ES-I3 (cell line): ENCODE measurements around the gene ZMYND8.

ENCODE experiments used
- H3K36me3 ChIP-seq: 2 replicates; pipeline ENCODE4 v1.6.1; 2013; ENCODE audit warnings: mild to moderate bottlenecking, low read length, control low read depth, moderate library complexity; ENCODE audit not compliant: insufficient read depth
- H3K4me1 ChIP-seq: 2 replicates; pipeline ENCODE4 v1.6.1; 2013; ENCODE audit warnings: mild to moderate bottlenecking, control low read depth, low read length; ENCODE audit not compliant: insufficient read depth
- H3K9ac ChIP-seq: 2 replicates; pipeline ENCODE4 v1.6.1; 2013; ENCODE audit warnings: low read depth, mild to moderate bottlenecking, low read length, moderate library complexity
- H3K9me3 ChIP-seq: 2 replicates; pipeline ENCODE4 v1.6.1; 2013; ENCODE audit warnings: mild to moderate bottlenecking, low read length, moderate library complexity; ENCODE audit not compliant: control insufficient read depth, insufficient read depth

The ZMYND8 gene

DNA sequence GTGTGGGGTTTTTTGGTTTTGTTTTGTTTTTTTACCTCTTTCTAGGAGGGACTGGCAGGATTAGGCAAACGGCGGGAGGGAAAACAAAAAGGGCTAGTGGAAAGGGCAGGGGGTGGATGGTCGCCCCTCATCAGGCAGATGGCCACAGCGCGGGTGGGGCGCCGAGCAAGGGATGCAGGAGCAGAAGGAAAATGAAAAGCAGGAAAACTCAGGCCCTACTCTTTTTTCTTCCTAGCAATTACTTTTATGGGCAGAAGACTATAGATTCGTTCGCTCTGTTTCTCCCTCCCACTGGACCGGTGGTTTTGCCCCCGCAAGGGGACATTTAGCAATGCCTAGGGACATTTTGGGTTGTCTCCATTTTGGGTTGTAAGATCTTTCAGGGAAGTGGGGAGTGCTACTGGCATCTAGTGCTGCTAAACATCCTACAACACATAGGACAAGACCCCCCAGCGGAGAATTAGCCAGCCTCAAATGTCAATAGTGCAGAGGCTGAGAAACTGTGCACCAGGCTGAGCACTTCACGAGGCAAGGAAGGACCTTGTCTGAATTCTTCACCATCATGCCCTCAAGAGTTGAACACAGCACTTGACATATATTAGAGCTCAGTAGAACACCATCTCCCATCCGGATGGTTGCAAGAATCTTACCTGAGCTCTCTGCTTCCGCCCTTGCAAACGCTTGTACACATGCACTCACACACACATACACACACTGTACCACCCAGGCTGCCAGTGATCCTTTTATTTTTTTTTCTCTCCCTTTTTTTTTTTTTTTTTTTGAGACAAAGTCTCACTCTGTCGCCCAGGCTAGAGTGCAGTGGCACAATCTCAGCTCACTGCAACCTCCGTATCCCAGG is 4.8 kb upstream of the ZMYND8 start:
- no peaks in the 10 kb centered on the region for H3K9me3 ChIP-seq
- H3K9ac ChIP-seq, result peak overlapping the region; percentile 51
- H3K36me3 ChIP-seq, result no peaks in the 10 kb centered on the region
- peaks cover 47% of the 10 kb centered on the region for H3K4me1 ChIP-seq

DNA sequence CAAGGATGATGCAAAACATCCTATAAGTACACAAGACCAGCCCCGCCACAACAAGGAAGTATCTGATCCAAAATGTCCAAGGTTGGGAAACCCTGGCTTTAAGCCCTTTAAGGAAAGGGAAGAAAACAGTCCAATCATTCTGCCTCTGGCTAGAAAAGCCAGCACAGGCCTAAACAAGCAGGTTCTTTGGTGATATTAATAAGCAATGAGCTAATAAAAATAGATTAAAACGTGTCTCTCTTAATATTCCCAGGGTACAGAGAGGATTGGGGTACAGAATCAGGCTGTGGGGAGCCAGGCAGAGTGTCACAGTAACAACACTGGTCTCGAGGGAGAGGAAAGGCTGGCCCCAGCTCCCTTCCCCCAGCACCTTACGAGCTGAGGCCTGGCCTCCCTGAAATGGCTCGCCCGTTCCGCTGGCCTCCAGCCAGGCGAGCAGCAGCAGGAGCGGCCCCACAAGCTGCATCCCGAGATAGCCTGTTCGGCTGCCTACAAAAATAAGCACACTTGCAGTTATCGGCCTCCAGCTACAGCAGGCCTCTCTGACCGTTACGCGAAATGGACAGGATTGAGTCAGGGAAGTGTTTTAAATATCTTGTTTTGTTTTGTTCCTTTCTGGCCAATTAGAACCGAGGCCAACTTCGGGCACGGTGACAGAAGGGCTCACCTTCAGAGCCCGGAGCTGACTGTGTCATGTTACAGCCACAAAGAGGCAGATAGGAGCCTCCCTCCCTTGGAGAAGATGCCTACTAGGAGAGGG is 4.0 kb upstream of the ZMYND8 start:
- no peaks in the 10 kb centered on the region for H3K9me3 ChIP-seq
- no peaks in the 10 kb centered on the region for H3K36me3 ChIP-seq
- peak overlapping the region; percentile 51 for H3K9ac ChIP-seq
- H3K4me1 ChIP-seq, result peaks cover 48% of the 10 kb centered on the region

DNA sequence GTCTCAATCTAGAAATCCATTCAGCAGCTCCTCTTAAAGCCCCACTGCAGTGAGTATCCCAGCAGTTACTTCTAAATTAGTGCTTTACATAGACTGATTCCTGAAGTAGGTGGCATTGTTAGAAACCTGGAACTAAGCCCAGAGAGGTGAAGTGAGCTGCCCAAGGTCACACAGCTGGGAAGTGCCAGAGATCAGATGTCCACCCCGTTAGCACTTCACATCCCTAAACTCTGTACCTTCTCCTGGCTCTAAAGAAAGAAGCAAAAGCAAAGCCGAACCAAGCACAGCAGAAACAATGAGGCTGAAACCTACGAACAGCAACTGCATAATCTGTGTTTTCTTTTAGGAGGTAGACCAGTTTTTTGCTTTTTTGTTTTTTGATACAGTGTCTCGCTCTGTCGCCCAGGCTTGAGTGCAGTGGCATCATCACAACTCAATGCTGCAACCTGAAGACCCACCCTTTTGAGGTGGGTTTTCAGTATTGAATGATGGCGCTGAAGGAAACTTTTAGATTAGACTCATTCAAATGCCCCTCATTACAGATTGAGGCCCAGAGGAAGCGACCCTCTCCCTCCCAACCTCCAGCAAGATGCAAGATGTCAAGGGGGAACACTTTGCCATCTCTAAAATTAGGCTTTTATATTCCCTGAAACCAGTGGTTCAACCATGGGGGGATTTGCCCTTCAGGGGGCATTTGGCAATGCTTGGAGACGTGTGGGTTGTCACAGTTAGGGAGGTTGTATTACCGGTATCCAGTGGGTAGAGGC is 3.2 kb upstream of the ZMYND8 start:
- peaks cover 53% of the 10 kb centered on the region for H3K4me1 ChIP-seq
- H3K9ac ChIP-seq, result peak overlapping the region; percentile 51; the same call in 1 of the 2 replicates
- no peaks in the 10 kb centered on the region for H3K36me3 ChIP-seq
- H3K9me3 ChIP-seq, result no peaks in the 10 kb centered on the region

DNA sequence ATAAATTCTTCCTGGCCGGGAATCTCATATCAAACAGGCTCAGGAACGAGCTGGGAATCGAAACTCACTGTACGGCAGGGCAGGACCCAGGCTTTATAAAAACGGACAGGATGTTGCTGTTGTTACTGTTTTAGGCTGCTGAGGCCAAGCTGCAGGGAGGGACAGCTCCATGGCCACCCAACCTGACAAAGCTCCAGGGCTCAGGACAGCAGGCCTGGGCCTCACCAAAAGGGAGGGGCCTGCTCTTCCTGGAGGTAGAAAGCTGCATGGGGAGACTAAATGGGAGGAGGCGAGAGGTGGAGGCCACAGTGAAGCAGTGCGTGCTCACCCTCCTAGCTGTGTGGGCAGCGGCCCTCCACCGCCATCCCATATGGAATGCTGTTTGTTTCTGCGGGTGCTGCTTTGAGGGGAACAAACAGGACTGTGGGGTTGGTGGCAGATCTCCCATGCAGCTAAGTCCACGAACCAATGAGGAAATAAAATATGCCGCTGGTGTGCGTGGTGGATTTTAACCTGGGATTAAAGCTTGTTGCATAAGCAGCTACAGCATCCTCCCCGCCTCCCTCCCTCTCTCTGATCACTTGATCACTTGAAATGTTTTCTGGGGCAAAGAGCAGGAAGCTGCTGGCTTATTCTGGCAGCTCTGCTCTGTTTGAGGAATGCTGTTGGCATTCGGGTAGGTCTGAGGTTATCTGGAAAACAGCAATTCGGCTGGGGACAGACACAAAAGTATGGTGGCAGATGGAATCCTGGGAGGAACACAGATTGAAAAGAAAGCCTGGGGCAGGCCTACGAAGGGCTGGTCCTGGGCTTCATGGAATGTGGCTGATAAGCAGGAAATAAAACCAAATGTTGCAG is 2.4 kb upstream of the ZMYND8 start:
- peak overlapping the region; percentile 33 for H3K9ac ChIP-seq
- no peaks in the 10 kb centered on the region for H3K36me3 ChIP-seq
- H3K4me1 ChIP-seq, result peaks cover 61% of the 10 kb centered on the region
- H3K9me3 ChIP-seq, result no peaks in the 10 kb centered on the region

- Histone ChIP-seq H3K36me3 (no peaks in the 10 kb centered on the region; the same call in 1 of the 2 replicates), H3K4me1 (peaks cover 68% of the 10 kb centered on the region), H3K9ac (peak overlapping the region; percentile 59), H3K9me3 (no peaks in the 10 kb centered on the region)
These were observed 1.7 kb upstream of the ZMYND8 start for GRCh38 chr20:47358039-47358671.

- Histone ChIP-seq H3K9me3 (no peaks in the 10 kb centered on the region), H3K36me3 (no peaks in the 10 kb centered on the region; the same call in 1 of the 2 replicates), H3K9ac (peak overlapping the region; percentile 59), H3K4me1 (peaks cover 75% of the 10 kb centered on the region)
These were observed 968 bp upstream of the ZMYND8 start for GRCh38 chr20:47357296-47358038.

- no peaks in the 10 kb centered on the region for H3K9me3 ChIP-seq
- no peaks in the 10 kb centered on the region; the same call in 1 of the 2 replicates for H3K36me3 ChIP-seq
- peak overlapping the region; percentile 59 for H3K9ac ChIP-seq
- H3K4me1 ChIP-seq, result peaks cover 84% of the 10 kb centered on the region
These were observed 326 bp downstream of the ZMYND8 start for GRCh38 chr20:47356220-47356525.

DNA sequence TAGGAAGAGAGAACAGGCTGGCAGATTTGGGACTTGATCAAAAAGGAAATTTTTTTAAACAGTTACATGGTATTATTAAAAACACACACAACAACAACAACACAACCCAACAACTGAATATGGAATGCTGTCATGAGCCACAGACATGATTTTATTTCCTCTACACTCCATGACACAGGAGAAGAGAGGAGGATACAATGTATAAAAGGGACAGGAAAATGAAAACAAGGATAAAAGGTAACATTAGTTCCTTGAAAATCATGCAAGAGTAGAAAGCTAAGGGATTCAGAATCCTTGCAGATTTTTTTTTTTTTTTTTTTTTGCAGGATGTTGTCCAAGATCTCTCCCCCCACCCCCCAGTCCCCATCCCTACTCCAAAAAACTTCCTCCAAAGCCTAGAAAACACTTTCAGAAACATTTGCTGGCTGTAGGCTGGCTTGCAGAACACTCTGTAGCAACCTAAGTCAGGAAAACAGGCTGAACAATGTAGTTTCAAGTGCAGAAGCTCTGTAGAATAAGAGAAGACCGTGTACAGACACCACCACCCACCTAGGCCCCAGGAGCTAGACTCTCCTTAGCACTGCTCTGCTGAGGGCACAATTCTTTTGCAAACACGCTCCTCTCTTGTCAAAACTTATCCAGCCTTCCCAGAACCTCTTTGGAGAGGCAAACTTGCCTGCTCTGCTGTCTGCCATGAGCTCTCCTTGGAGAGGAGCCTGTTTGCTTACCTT is 845 bp downstream of the ZMYND8 start:
- Histone ChIP-seq H3K4me1 (peaks cover 87% of the 10 kb centered on the region), H3K9ac (peak overlapping the region; percentile 59), H3K36me3 (no peaks in the 10 kb centered on the region; the same call in 1 of the 2 replicates)

DNA sequence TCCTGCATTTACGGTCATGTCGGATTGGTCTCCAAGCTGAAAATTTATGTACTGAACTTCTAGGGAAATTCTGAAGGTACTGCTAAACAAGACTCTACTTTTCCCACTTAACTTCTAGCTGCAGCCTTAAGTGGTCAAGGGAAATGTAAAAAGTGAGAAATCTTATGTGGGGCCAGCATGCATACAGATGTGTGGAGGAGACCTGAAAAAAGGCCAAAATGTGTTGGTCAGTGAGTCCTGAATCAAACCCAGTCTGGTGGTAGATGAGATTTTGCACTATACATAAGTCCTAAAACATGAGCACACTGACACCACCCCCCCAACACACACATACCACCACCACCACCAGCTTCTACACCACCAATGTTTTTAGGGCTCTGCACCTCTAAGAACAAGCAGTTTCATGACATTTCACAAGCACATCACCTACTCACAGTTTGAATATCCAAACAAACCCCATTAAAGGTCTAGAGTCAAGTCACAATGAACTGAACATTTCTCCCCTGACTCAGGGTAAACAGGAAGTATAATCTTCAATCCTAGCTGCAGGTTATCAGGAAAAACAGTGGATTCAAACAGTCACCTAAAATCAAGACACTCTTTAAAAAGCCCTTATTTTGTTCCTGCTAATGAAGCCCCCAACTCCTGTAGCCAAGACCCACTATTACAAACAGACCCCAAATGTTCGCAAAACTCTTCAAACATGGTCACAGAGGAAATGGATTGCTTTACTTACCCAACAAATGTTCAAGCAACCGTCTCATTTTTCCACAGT is 1.6 kb downstream of the ZMYND8 start:
- Histone ChIP-seq H3K4me1 (peaks cover 87% of the 10 kb centered on the region), H3K9ac (peak overlapping the region; percentile 59), H3K36me3 (no peaks in the 10 kb centered on the region; the same call in 1 of the 2 replicates), H3K9me3 (no peaks in the 10 kb centered on the region)

More for the DNA sequence above, 845 bp downstream of the ZMYND8 start:
- no peaks in the 10 kb centered on the region for H3K9me3 ChIP-seq

DNA sequence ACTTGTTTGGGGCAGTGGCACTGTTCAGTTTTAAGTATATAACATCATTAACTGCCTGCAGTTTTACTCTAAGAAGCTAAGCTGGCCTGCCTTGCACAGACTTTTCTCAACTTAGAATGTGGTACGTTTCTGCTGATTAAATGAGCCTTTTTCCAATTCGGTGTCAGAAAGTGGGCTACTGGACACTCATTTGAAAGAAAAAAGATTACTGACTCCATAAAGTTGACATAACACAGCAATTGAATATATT is 2.1 kb downstream of the ZMYND8 start:
- Histone ChIP-seq H3K9ac (peak overlapping the region; percentile 59), H3K4me1 (peaks cover 87% of the 10 kb centered on the region), H3K9me3 (no peaks in the 10 kb centered on the region)

DNA sequence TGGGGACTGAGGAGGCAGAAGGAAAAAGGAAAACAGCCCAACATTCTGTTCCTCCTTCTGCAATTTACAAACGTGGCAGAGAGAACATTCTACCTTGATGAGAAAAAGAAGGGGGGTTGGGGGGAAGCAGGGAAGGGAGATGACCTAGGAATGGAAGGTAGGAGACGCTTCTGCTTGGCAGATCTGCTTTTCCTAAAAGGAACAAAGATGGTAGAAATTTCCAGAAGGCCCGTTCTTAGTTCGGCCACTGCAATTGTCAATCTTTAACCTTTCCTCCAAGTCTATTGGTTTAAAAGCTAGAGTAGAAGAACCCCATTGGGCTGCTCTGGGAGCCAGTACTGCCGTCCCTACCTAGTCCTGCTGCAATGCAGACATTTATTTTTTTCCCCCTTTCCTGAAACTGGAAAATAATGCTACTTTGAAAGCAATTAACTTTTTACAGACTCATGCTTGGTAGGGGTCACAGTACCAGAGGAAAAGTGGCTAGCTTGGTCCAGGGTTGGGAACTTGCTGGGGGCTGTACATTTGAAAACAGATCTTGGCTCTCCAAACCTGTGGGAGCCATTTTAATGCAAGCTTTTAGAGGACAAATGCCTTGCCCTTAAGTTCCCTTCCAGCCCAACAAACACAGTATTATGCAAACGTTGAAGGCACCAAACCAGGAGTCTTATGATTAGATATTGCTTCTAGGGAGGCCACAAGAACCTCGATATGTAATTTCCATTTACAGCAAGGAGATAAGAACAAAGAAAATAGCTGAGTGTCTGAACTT is 2.6 kb downstream of the ZMYND8 start:
- no peaks in the 10 kb centered on the region for H3K9me3 ChIP-seq
- H3K9ac ChIP-seq, result peak overlapping the region; percentile 59
- no peaks in the 10 kb centered on the region; the same call in 1 of the 2 replicates for H3K36me3 ChIP-seq
- peaks cover 87% of the 10 kb centered on the region for H3K4me1 ChIP-seq

More for the DNA sequence above, 2.1 kb downstream of the ZMYND8 start:
- H3K36me3 ChIP-seq, result no peaks in the 10 kb centered on the region; the same call in 1 of the 2 replicates
